GM12875 (cell line): ENCODE data around the gene SLC25A25.

Experiments
- H3K4me3 ChIP-seq: one replicate; pipeline ENCODE4 v1.5.1; 2011; ENCODE audit warnings: low read depth, low read length, control low read depth
- TF ChIP-seq, protein P1 (sequence below): IDR thresholded peaks from 2 replicates; pipeline ENCODE4 v1.5.1; 2011; ENCODE audit warnings: low read depth, mild to moderate bottlenecking, control low read depth, inconsistent platforms, low read length, moderate library complexity, borderline replicate concordance; ENCODE audit not compliant: insufficient read depth

Gene SLC25A25

DNA sequence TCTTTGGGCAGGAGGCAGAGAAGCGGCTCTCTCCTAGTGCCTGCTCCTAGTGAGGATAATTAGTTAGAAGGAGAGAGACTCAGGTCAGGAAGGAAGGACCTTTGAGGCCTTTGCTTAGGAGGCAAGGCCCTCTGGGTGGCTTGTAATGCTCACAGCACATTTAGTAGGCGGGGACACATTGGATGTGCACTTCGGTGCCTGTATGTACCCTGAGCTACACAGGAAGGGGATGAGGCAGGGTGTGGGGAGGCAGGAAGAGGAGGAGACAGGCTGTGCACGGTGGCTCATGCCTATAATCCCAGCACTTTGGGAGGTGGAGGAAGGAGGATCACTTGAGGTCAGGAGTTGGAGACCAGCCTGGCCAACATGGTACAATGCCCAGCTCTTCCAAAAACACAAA, 74.0 kb downstream of the SLC25A25 start:
- no peak overlapping the region for H3K4me3 ChIP-seq
- TF ChIP-seq, protein P1, sequence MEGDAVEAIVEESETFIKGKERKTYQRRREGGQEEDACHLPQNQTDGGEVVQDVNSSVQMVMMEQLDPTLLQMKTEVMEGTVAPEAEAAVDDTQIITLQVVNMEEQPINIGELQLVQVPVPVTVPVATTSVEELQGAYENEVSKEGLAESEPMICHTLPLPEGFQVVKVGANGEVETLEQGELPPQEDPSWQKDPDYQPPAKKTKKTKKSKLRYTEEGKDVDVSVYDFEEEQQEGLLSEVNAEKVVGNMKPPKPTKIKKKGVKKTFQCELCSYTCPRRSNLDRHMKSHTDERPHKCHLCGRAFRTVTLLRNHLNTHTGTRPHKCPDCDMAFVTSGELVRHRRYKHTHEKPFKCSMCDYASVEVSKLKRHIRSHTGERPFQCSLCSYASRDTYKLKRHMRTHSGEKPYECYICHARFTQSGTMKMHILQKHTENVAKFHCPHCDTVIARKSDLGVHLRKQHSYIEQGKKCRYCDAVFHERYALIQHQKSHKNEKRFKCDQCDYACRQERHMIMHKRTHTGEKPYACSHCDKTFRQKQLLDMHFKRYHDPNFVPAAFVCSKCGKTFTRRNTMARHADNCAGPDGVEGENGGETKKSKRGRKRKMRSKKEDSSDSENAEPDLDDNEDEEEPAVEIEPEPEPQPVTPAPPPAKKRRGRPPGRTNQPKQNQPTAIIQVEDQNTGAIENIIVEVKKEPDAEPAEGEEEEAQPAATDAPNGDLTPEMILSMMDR, result no peak

- no peak overlapping the region for H3K4me3 ChIP-seq
- TF ChIP-seq, protein P1, result no peak
These were observed 74.6 kb downstream of the SLC25A25 start for GRCh38 chr9:128142596-128142995.

DNA sequence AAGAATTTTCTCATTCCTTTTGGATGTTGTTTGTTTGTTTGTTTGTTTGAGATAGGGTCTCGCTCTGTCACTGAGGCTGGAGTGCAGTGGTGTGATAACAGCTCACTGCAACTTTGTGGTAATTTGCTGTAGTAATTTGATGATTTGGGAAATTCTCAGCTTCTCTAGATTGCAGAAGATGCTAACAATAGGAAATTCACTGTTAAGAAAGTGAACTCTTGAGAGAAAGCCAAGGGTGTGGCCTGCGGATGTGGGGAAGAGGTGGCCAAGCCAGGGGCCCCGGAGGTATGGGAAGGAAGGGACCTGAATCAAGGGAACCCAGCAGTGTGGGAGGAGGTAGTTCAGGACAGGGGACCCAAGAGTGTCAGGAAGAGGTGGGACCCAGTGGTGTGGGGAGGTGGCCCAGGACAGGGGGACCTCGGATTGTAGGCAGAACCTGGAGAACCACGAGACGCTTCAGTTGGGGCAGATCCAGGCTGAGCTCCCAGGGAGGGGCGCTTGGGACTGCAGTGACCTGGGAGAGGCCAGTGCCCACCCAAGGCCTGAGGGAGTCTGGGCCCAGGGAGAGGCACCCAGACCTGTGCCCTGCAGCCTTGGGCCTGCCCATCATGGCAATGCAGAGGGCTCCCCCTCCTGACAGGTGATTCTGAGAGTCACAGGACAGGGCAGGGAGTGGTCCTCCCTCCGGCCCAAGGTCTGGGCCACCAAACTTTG, 75.7 kb downstream of the SLC25A25 start:
- no peak overlapping the region for H3K4me3 ChIP-seq
- TF ChIP-seq, protein P1, result no peak

- H3K4me3 ChIP-seq, result no peak overlapping the region
- TF ChIP-seq, protein P1, result no peak
These were observed 76.5 kb downstream of the SLC25A25 start for GRCh38 chr9:128144239-128145181.

DNA sequence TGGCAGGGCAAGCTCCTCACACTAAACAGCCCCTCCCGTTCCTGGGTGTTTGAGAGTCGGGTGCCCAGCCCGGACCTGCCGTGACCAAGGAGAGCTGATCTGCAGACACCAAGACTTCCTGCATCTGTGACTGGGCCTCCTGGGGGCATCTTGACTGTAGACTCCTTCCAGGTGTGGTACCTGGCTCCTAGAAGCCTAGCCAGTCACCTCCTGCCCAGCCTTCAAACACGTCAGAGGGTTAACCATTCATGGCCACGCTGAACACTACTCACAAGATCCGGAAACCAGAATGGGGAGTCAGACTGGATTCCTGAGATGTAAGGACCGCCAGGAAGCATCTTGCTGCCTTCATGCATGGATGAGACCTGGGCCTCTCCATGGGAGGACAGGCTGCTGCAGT, 77.5 kb downstream of the SLC25A25 start:
- TF ChIP-seq, protein P1, result no peak
- H3K4me3 ChIP-seq, result no peak overlapping the region

- H3K4me3 ChIP-seq, result no peak overlapping the region
- TF ChIP-seq, protein P1, result no peak
These were observed 77.9 kb downstream of the SLC25A25 start for GRCh38 chr9:128145951-128146351.

DNA sequence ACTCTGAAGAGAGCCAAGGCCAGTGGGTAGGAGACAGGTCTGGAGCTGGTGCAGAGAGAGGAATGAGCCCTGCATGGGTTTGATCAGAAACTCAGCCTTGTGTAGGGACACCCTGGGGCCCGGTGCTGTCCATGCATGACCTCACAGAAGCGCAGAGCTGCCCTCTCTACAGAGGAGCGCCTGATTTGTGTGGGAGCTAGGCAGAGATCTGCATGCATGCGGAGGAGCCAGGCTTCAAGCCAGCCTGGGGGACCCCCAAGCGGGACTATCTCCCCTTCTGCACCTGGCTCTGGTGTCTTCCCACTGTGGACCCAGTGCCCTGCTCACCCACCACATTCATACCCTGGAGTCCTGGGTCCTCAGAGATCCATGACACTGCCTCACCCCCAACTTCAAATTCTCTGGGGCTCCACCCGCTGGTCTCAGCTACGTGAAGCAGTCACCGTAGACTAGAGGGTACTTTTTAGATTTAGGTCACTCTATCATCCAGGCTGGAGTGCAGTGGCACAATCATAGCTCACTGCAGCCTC, 78.6 kb downstream of the SLC25A25 start:
- TF ChIP-seq, protein P1, result no peak
- no peak overlapping the region for H3K4me3 ChIP-seq
